Measurements from ENCODE around the gene CD180.
A peak's percentile ranks its signal among the peaks of the same experiment; 100 is the strongest.
"Not testable (repeated sequence)": the region's sequence is repeated elsewhere in the genome, so short reads cannot be mapped to it uniquely, and the experiment has no call there.

Gene CD180

DNA sequence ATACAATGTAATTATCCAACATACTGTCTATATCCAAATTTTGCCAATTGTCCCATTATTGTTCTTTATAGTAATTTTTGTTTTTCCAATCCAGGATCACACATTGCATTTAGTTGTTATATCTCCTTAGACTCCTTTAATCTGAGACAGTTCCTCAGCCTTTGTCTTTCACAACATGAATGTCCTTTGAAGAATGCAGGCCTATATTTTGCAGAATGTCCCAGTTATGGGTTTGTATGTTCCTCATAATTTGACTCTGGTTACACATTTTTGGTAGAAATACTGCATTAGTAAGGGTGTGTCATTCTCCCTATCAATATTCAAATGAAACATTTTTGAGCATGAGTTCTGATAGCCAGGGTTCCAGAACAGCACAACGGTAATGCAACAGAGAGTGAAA is 6.7 kb downstream of the CD180 start:
- DNase-seq (ENCODE audit: extremely low read depth in 1 of 2, low read depth in 1 of 2), result no peak

GRCh38 chr5:67189079-67189354 is 7.6 kb downstream of the CD180 start:
- DNase-seq (ENCODE audit: extremely low read depth in 1 of 2, low read depth in 1 of 2), result no peak

DNA sequence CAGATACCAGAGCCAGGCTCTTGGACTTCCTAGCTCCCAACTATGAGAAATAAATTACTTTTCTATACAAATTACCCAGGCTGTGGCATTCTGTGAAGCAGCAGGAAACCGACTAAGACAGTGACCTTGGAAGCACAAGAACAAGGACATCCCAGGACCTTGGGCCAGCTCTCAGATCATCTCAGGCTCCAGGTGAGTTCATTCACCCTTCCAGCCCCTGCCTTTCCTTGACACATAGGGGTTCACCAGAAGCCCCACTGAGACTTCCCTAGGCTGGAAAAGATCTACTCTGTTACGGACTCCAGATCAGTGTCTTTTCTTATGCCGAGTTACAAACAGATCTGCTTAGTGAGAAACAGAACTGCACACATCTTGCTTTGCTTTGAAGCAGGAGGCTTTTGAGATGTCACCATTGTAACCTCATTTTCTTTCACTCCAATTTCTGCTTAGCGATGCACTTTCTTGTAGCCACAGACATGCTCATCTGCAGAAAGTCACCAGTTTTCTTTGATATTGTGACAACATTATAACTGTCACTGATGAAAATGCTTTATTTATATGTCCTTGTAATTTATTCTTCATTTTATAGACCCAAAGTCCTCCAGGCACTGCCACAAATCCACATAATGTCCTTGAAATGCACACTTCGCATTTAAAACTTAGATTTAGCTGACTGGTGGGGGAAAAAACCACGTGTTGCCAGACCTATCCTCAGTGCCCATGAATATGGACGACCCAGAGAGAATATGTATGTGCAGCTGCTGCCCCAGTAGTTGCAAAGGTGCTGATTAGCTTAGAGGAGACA is 8.1 kb downstream of the CD180 start:
- no peak for DNase-seq (ENCODE audit: extremely low read depth in 1 of 2, low read depth in 1 of 2)

GRCh38 chr5:67187006-67187715 is 9.4 kb downstream of the CD180 start:
- no peak for DNase-seq (ENCODE audit: extremely low read depth in 1 of 2, low read depth in 1 of 2)

GRCh38 chr5:67183859-67184258 is 12.7 kb downstream of the CD180 start:
- no peak for DNase-seq (ENCODE audit: extremely low read depth in 1 of 2, low read depth in 1 of 2)

- no peak for DNase-seq (ENCODE audit: extremely low read depth in 1 of 2, low read depth in 1 of 2)
Measured at GRCh38 chr5:67182301-67182790, 14.3 kb downstream of the CD180 start.

DNA sequence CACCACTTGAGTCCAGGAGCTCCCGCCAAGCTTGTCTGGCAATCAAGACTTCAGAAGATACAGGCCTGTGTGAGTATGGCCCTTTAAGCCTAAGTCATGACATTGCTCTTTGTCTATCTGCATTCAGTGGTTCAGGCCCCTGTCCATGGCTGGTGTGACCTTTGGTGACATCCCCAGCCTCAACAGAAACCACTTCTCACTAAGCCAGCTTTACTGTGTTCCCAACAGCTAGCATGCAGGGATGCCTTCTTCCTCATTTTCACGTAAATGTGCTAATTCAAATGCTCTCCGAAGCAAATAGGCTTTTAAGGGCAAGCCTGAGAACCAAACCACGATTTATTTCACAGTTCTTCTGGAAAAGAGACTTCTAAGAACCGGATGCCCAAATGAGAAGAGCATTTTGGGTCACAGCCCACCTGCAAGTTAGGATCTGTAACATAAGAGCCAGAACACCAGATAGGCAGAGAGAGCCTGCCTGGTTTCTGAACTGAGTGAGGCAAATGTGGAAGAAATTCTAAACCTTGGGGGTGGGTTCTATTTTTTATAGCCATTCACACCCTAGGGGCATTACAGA is 14.9 kb downstream of the CD180 start:
- no peak for DNase-seq (ENCODE audit: extremely low read depth in 1 of 2, low read depth in 1 of 2)

DNA sequence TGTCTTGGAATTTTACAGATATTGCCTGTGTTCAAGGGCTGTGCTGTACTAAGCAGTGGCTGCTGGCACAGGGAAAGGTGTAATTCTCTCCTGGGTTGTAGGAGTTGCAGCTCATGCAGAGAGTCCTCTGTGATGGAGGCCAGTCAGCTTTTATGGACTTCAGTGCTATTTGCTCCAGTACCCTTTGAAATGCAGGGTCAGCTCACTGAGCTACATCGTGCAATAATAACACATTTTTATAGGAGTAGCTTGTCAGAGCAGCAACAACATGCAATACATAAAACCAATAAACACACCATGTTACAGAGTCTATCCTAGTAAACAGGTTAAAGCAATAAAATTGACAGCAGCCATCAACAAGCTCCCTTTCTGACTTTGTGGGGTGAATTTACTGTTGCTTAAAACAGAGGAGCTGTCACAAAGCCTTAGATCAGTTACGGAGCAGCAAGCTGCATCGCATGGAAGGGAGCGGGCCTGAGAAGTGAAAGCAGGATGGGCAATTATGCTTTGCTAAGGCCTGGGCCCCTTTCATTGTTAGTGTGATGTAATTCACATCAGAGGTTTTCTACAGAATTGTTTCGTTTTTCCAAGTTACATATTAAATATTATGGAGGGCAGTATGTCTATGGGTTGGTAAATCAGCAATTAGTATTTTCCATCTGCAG is 16.8 kb downstream of the CD180 start:
- no peak for DNase-seq (ENCODE audit: extremely low read depth in 1 of 2, low read depth in 1 of 2)

- no peak for DNase-seq (ENCODE audit: extremely low read depth in 1 of 2, low read depth in 1 of 2)
Measured at GRCh38 chr5:67178966-67179365, 17.6 kb downstream of the CD180 start.

DNA sequence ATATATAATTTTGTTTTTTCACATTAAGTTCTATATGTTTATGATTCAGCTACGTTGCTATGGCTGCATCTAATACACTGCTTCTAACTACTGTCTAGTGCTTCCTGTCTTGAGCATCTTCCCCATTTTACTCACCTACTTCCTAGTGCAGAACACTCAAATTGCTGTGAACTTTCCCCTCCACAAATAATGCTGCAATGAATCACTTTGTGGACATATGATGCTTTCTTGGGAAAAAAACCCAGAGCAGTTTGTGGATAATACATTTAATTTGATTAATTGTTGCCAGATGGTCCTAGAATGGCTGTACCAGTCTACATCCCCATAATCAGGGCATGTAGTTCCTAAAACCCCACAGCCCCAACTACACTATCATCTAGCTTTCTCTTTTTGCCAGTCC is 18.5 kb downstream of the CD180 start:
- DNase-seq (ENCODE audit: extremely low read depth in 1 of 2, low read depth in 1 of 2), result no peak

GRCh38 chr5:67176936-67177335 is 19.7 kb downstream of the CD180 start:
- DNase-seq (ENCODE audit: extremely low read depth in 1 of 2, low read depth in 1 of 2), result no peak

GRCh38 chr5:67173959-67174358 is 22.6 kb downstream of the CD180 start:
- no peak for DNase-seq (ENCODE audit: extremely low read depth in 1 of 2, low read depth in 1 of 2)

GRCh38 chr5:67173351-67173750 is 23.2 kb downstream of the CD180 start:
- not testable (repeated sequence) for DNase-seq (ENCODE audit: extremely low read depth in 1 of 2, low read depth in 1 of 2)

DNA sequence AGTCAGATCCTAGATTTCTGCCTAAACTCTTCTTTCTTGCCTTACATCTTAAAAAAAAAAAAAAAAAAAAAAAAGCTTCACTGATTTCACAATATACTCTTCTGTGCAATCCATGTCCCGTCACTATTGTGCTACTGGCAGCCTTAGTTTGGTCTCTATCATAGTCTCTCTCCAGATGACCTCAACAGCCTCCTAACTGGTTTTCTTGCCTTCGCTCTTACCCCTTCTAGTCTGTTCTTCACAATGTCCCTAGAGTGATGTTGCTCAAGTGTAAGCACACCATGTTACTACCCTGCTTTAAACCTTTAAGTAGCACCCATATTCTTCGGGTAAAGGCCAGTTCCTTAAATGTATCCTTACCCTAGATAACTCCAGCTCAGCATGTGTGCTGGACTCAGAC is 25.8 kb downstream of the CD180 start:
- DNase-seq (ENCODE audit: extremely low read depth in 1 of 2, low read depth in 1 of 2), result no peak

GRCh38 chr5:67168069-67168468 is 28.5 kb downstream of the CD180 start:
- DNase-seq (ENCODE audit: extremely low read depth in 1 of 2, low read depth in 1 of 2), result no peak

- peak; percentile 39 to 73 for DNase-seq (ENCODE audit: extremely low read depth in 1 of 2, low read depth in 1 of 2)
Measured at GRCh38 chr5:67166460-67167285, 29.9 kb downstream of the CD180 start.

GRCh38 chr5:67165526-67166459 is 30.8 kb downstream of the CD180 start:
- DNase-seq (ENCODE audit: extremely low read depth in 1 of 2, low read depth in 1 of 2), result peak; percentile 57 to 76

DNA sequence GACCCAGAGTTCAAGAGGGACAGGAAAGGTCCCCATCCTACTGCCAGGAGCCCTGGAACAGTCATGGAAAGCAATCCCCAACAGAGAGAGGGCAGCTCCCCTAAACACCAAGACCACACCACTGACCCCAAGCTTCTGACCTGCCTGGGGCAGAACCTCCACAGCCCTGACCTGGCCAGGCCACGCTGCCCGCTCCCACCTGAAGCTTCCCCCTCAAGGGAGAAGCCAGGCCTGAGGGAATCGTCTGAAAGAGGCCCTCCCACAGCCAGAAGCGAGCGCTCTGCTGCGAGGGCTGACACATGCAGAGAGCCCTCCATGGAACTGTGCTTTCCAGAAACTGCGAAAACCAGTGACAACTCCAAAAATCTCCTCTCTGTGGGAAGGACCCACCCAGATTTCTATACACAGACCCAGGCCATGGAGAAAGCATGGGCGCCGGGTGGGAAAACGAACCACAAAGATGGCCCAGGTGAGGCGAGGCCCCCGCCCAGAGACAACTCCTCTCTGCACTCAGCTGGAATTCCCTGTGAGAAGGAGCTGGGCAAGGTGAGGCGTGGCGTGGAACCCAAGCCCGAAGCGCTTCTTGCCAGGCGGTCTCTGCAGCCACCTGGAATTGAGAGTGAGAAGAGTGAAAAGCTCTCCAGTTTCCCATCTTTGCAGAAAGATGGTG is 31.6 kb downstream of the CD180 start:
- no peak for DNase-seq (ENCODE audit: extremely low read depth in 1 of 2, low read depth in 1 of 2)
